Heart right ventricle (tissue), 16 donors: ENCODE measurements around the gene KDM1A. TPM values are rescaled to one million over a fixed set of nuclear protein-coding genes. Genes with fewer than 3 reads are reported as not detected.

Source experiments
- ATAC-seq, 8 donors: fragments of 200-7000 bp; cut with Tn5 transposase; one replicate each; pipeline ENCODE4 v1.9.1; 2020; ENCODE audit warnings: mild to moderate bottlenecking in 8 of 8, moderate library complexity in 8 of 8, moderate number of reproducible peaks in 1 of 8
- DNase-seq, 2 donors: peaks; one replicate each; pipeline ENCODE4 v3.0.0-alpha.2; 2020
- H3K27ac ChIP-seq, 10 donors: fragments of 200-600 bp; sonication (generic) in 2 of 10; one replicate each; pipeline versions ENCODE4 v1.5.0 to v1.8.0; 2020 to 2022; ENCODE audit warnings: mild to moderate bottlenecking in 3 of 10
- H3K27me3 ChIP-seq, 7 donors: fragments of 200-600 bp; one replicate each; pipeline ENCODE4 v1.8.0; 2021 to 2022; ENCODE audit warnings: mild to moderate bottlenecking in 2 of 7
- H3K36me3 ChIP-seq, 9 donors: fragments of 200-600 bp; sonication (generic) in 1 of 9; one replicate each; pipeline versions ENCODE4 v1.5.0 to v1.8.0; 2020 to 2022; ENCODE audit warnings: mild to moderate bottlenecking in 2 of 9
- H3K4me1 ChIP-seq, 9 donors: fragments of 200-600 bp; sonication (generic) in 1 of 9; one replicate each; pipeline versions ENCODE4 v1.5.0 to v1.8.0; 2020 to 2022; ENCODE audit warnings: mild to moderate bottlenecking in 4 of 9
- H3K4me3 ChIP-seq, 10 donors: fragments of 200-600 bp; sonication (generic) in 2 of 10; one replicate each; pipeline versions ENCODE4 v1.5.0 to v1.8.0; 2020 to 2022; ENCODE audit warnings: mild to moderate bottlenecking in 7 of 10, moderate library complexity in 2 of 10
- H3K9me3 ChIP-seq, 11 donors: fragments of 200-600 bp in 10 of 11; sonication (generic) in 2 of 11; one replicate each; pipeline versions ENCODE4 v1.5.0 to v1.8.0; 2013 to 2022; ENCODE audit warnings: mild to moderate bottlenecking in 2 of 11, control low read depth in 1 of 11, moderate library complexity in 1 of 11
- CTCF ChIP-seq, 9 donors: fragments of 200-600 bp; sonication (generic) in 2 of 9; IDR thresholded peaks; one replicate each; pipeline versions ENCODE4 v1.5.0 to v1.8.0; 2021 to 2022; ENCODE audit warnings: antibody characterized with exemption in 9 of 9, mild to moderate bottlenecking in 5 of 9, moderate library complexity in 1 of 9
- WGBS, 2 donors: extraction: QIAGEN DNeasy Blood & Tissue Kit; methylation state at CpG; one replicate each; pipeline ENCODE4 v1.1.7; 2013; ENCODE audit warnings: inconsistent platforms in 1 of 2; 5-methylcytosine and 5-hydroxymethylcytosine counted together
- intact Hi-C, 10 donors: fragments of 100-400 bp; cut with DNase I; formaldehyde crosslinking; loops; one replicate each; pipeline versions ENCODE4 v1.11.1 to v1.14.2; 2022
- polyA plus RNA-seq, 2 donors: library from polyadenylated mRNA; stranded (reverse); fragments of 200-250 nt; gene quantifications; one replicate each; pipeline ENCODE4 v1.2.3, GENCODE V29; 2013
- total RNA-seq, 10 donors: library from RNA; stranded (reverse); fragmentation: NEBNext Ultra II Directional in 3 of 10; extraction: Animal tissue kit (Norgen Biotek cat#: 25700) in 3 of 10; gene quantifications; one replicate each; pipeline versions ENCODE4 v1.2.1 to v1.2.4, GENCODE V29; 2021 to 2023
- donor health status: Arrhythmogenic right ventricular cardiomyopathy.
- donor health status: ischemic (EF 13 %, LVEDD 7.1; RV severe dilation, severe dysfunction).
- donor health status: healthy with polysubstance abuse.
- donor health status: DM: no; HTN: yes; CAD: no.
- donor health status: DM: no; HTN: no; CAD: no.
- donor health status: ischemic (EF 25% LVEDD 6.9; RV normal size, moderate dysfunction).
- donor health status: ischemic (EF 25% LVEDD 5.7; RV mildly dilated, moderate dysfunction).
- donor health status: healthy.
- donor health status: DM: yes; HTN: yes; CAD: no.
- donor health status: Ischemic cardiomyopathy.
- donor health status: ischemic (EF 35%, LVEDD 5.7; RV mildly dilated, moderate dysfunction).
- donor health status: nonischemic (EF 11% LVEDD 7.7; RV severe dilation, severe dysfunction).
- donor health status: DM: yes; HTN: yes; CAD: no.
- donor health status: PGD.
- donor health status: ischemic (EF 29% LVEDD 5.4; RV normal size, mild dysfunction).
- donor health status: nonischemic (EF 23%, LVEDD 6.1; RV moderate dilation, normal function).

Gene KDM1A
- total and polyA plus RNA-seq, 12 donors, result 12.4 to 35.0 (median 27.3) TPM

GRCh38 chr1:23074012-23074411 is 54.7 kb downstream of the KDM1A start:
- no peak overlapping the region for H3K27ac ChIP-seq
- H3K36me3 ChIP-seq, result peaks cover 0 to 98% (median 51%) of the 10 kb centered on the region in 9 donors
- TF ChIP-seq CTCF (IDR thresholded peaks at IDR 0.05), result no peak
- H3K27me3 ChIP-seq, result no peaks in the 10 kb centered on the region
- no peaks in the 10 kb centered on the region for H3K9me3 ChIP-seq
- intact Hi-C loops, result no loop called here
- H3K4me1 ChIP-seq, result no peaks in the 10 kb centered on the region
- ATAC-seq, result no peak
- no peak overlapping the region for H3K4me3 ChIP-seq
- no peak for DNase-seq

GRCh38 chr1:23079025-23079424 is 59.8 kb downstream of the KDM1A start:
- DNase-seq (no peak), ATAC-seq (no peak)
- peaks cover 0 to 10% (median 3%) of the 10 kb centered on the region in 9 donors for H3K4me1 ChIP-seq
- H3K27ac ChIP-seq, result no peak overlapping the region
- H3K27me3 ChIP-seq, result no peaks in the 10 kb centered on the region
- no peak for TF ChIP-seq CTCF (IDR thresholded peaks at IDR 0.05)
- no peak overlapping the region for H3K4me3 ChIP-seq
- peaks cover 0 to 97% (median 48%) of the 10 kb centered on the region in 9 donors for H3K36me3 ChIP-seq
- no peaks in the 10 kb centered on the region for H3K9me3 ChIP-seq
- intact Hi-C loops, result no loop called here
- 83 to 86% methylated on average over 6 of the region's 6 CpGs for WGBS, 2 donors

DNA sequence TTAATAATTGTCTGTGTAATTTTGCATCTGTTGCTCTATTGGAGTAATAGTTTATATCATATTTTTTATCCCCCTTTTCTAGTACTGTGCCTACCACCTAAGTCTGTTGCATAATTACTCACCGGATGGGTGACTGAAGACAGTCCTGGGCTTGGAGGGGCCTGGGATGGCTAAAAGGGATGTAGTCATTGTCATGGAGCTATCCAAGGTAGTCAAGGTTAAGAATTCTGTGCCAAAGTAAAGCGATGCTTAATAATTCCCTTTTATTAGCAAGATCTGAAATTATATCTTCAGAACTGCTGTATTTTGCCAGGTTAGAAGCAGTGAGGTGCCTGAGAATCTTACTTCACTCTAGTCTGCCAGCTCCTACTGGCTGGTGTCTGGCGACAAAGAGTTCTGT is 61.6 kb downstream of the KDM1A start:
- WGBS, 2 donors, result 84 to 94% methylated on average over 3 of the region's 3 CpGs
- peaks cover 0 to 21% (median 12%) of the 10 kb centered on the region in 9 donors for H3K4me1 ChIP-seq

DNA sequence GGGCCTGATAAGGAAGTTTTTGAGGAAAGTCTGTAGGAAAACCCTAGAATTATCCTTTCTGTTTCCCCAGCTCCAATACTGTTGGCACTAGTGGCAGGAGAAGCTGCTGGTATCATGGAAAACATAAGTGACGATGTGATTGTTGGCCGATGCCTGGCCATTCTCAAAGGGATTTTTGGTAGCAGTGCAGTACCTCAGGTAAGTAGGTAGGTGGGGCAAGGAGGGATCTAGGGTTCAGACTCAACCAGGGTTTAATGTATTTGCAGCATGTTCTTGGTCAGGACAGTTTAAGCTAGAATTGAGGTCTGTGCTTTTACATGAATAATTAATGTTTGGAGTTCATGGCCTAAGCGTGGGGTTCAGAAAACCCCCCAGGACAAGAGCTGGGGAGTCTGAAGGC is 62.1 kb downstream of the KDM1A start:
- Histone ChIP-seq H3K27ac (no peak overlapping the region), H3K4me1 (peaks cover 0 to 21% (median 12%) of the 10 kb centered on the region in 9 donors), H3K9me3 (no peaks in the 10 kb centered on the region), H3K36me3 (peaks cover 0 to 100% (median 64%) of the 10 kb centered on the region in 9 donors), H3K4me3 (no peak overlapping the region), H3K27me3 (no peaks in the 10 kb centered on the region)
- no peak for TF ChIP-seq CTCF (IDR thresholded peaks at IDR 0.05)
- intact Hi-C loops, result loop anchor here in 1 of 10 donors (10.0 kb wide), 1 partner anchor 183 kb away; no protein-coding TSS in a partner anchor
- no peak for DNase-seq
- 79 to 82% methylated on average over 3 of the region's 3 CpGs for WGBS, 2 donors
- ATAC-seq, result no peak

More for the DNA sequence above, 61.6 kb downstream of the KDM1A start:
- H3K4me3 ChIP-seq, result no peak overlapping the region
- H3K9me3 ChIP-seq, result no peaks in the 10 kb centered on the region
- no peaks in the 10 kb centered on the region for H3K27me3 ChIP-seq
- H3K36me3 ChIP-seq, result peaks cover 0 to 100% (median 60%) of the 10 kb centered on the region in 9 donors
- no peak for TF ChIP-seq CTCF (IDR thresholded peaks at IDR 0.05)
- ATAC-seq, result no peak
- H3K27ac ChIP-seq, result no peak overlapping the region
- no peak for DNase-seq
- intact Hi-C loops, result loop anchor here in 1 of 10 donors (10.0 kb wide), 1 partner anchor 184 kb away; no protein-coding TSS in a partner anchor
